ENCODE data around the gene CHRM2. TPM values are rescaled to one million over a fixed set of nuclear protein-coding genes. Genes with fewer than 3 reads are reported as not detected.

Gene CHRM2
- total and polyA plus RNA-seq, 2 of the 8 experiments (the other 6 are each of a cell fraction or from before 2014, with no cell fraction given), result 0.17 to 0.32 TPM

DNA sequence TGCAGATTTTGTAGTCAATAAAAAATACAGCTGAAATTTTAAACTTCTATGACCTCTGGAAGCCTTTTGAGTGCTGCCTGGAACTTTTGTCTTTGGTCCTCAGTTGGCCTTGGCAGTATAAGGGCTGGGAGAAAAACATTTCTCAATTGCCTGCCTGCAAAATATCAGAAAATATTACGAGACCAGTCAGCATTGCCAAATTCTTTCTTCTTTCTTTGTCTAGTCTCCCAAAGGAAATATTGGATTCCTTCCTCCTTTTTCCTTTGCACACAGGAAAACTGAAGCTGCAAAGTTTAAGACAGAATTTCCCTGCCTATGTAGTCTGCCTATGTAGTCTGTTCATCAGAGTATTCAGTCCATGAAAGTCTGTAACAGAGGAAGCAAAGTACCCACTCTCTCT lies 95.9 kb downstream of the CHRM2 start:
- H3K56ac ChIP-seq (replicated peaks; ENCODE audit: insufficient read length, low read depth, low read length), result no peak overlapping the region
- H4K8ac ChIP-seq (ENCODE audit: extremely low read depth, insufficient read depth, low read length), result no peak overlapping the region
- ChIA-PET CTCF (ENCODE audit: partially characterized antibody) (no interaction called here), POLR2A (ENCODE audit: partially characterized antibody) (no interaction called here)
- H2BK12ac ChIP-seq (ENCODE audit: low read depth, low read length), result no peak overlapping the region
- no peak overlapping the region for H3K4me2 ChIP-seq (ENCODE audit: insufficient read depth in 1 of 2, low read depth in 2 of 2, low read length in 2 of 2)
- no peak overlapping the region for H2BK15ac ChIP-seq (ENCODE audit: low read length)
- 92% methylated on average over 1 of the region's 1 CpG; no CpG with 5 or more reads in 1 of the 2 experiments for WGBS, 2 experiments (ENCODE audit: extremely low coverage in 1 of 2, insufficient coverage in 1 of 2, insufficient read length in 1 of 2, insufficient replicate concordance in 2 of 2, low coverage in 1 of 2, low lambda C conversion rate in 2 of 2, missing lambda C conversion rate in 1 of 2)
- no peak overlapping the region for H3K4me3 ChIP-seq (ENCODE audit: extremely low read depth in 1 of 4, insufficient read depth in 2 of 4, low read depth in 3 of 4, low read length in 4 of 4)
- no peak overlapping the region for H4K91ac ChIP-seq (replicated peaks; ENCODE audit: insufficient read length, low read length)
- no peak overlapping the region for H2BK120ac ChIP-seq (replicated peaks; ENCODE audit: low read depth, low read length)
- H3K79me1 ChIP-seq (ENCODE audit: low read depth, low read length), result no peaks in the 10 kb centered on the region
- no peak overlapping the region for H3K23ac ChIP-seq (ENCODE audit: insufficient read length)
- H4K20me1 ChIP-seq (replicated peaks in 1 of 2; ENCODE audit: control insufficient read depth in 1 of 2, insufficient read depth in 2 of 2, low read length in 2 of 2), result no peaks in the 10 kb centered on the region
- no peak overlapping the region for H3K18ac ChIP-seq (ENCODE audit: extremely low read depth, low read length)
- H2BK5ac ChIP-seq (ENCODE audit: low read depth, low read length), result no peak overlapping the region
- H3K14ac ChIP-seq (ENCODE audit: insufficient read length), result no peak overlapping the region
- peaks cover 0 to 2% (median 0%) of the 10 kb centered on the region in 4 experiments; a peak in 1 of 7 replicates for H3K27me3 ChIP-seq (replicated peaks in 1 of 4; ENCODE audit: control insufficient read depth in 3 of 4, extremely low read depth in 1 of 4, insufficient read depth in 3 of 4, low read length in 3 of 4)
- no peak overlapping the region for H3K4ac ChIP-seq (replicated peaks; ENCODE audit: insufficient read length, low read depth, low read length)
- H3K23me2 ChIP-seq (ENCODE audit: low read depth, low read length), result no peaks in the 10 kb centered on the region
- no peak for DNase-seq (ENCODE audit: low read depth in 1 of 2, low spot score in 2 of 2)
- no peak overlapping the region for H3K9ac ChIP-seq (replicated peaks in 1 of 4; ENCODE audit: extremely low read depth in 1 of 4, low read depth in 3 of 4, low read length in 3 of 4)
- FAIRE-seq, result no peak
- no peak overlapping the region for H2BK20ac ChIP-seq (ENCODE audit: low read length)
- no peaks in the 10 kb centered on the region for H3K4me1 ChIP-seq (replicated peaks in 1 of 4; ENCODE audit: control insufficient read depth in 3 of 4, insufficient read depth in 4 of 4, low read length in 3 of 4)
- H3K27ac ChIP-seq (ENCODE audit: low read depth, low read length), result no peak overlapping the region
- no peaks in the 10 kb centered on the region for H3K36me3 ChIP-seq (ENCODE audit: control insufficient read depth in 2 of 4, insufficient read depth in 4 of 4, low read length in 3 of 4)
- no peak overlapping the region for H2AFZ ChIP-seq (ENCODE audit: low read length)
- H3K79me2 ChIP-seq (ENCODE audit: control insufficient read depth in 1 of 2, insufficient read depth in 2 of 2, low read length in 2 of 2), result no peaks in the 10 kb centered on the region
- no peaks in the 10 kb centered on the region for H3K9me3 ChIP-seq (ENCODE audit: insufficient read depth in 2 of 2, low read depth in 1 of 2, low read length in 1 of 2)
- H2AK5ac ChIP-seq (ENCODE audit: low read depth, low read length), result no peak overlapping the region
- no peak overlapping the region for H4K5ac ChIP-seq (ENCODE audit: insufficient read length, low read depth, low read length)
- no peak for TF ChIP-seq POLR2AphosphoS5 (IDR thresholded peaks at IDR 0.05; ENCODE audit: low read depth, low read length)
- TF ChIP-seq NANOG (IDR thresholded peaks at IDR 0.05; ENCODE audit: insufficient read depth, low read depth, low read length, poor library complexity, severe bottlenecking), result no peak
- TF ChIP-seq EZH2 (IDR thresholded peaks at IDR 0.05; ENCODE audit: low read depth, low read length, severe bottlenecking), result no peak
- no peak for TF ChIP-seq SP4 (IDR thresholded peaks at IDR 0.05; ENCODE audit: low read length)
- TF ChIP-seq SP1 (IDR thresholded peaks at IDR 0.05; ENCODE audit: low read depth, low read length), result no peak
- TF ChIP-seq SRF (IDR thresholded peaks at IDR 0.05; ENCODE audit: low read depth, low read length), result no peak
- TF ChIP-seq, protein P1, sequence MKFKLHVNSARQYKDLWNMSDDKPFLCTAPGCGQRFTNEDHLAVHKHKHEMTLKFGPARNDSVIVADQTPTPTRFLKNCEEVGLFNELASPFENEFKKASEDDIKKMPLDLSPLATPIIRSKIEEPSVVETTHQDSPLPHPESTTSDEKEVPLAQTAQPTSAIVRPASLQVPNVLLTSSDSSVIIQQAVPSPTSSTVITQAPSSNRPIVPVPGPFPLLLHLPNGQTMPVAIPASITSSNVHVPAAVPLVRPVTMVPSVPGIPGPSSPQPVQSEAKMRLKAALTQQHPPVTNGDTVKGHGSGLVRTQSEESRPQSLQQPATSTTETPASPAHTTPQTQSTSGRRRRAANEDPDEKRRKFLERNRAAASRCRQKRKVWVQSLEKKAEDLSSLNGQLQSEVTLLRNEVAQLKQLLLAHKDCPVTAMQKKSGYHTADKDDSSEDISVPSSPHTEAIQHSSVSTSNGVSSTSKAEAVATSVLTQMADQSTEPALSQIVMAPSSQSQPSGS (IDR thresholded peaks at IDR 0.05; ENCODE audit: low read length), result no peak
- TF ChIP-seq, protein P2, sequence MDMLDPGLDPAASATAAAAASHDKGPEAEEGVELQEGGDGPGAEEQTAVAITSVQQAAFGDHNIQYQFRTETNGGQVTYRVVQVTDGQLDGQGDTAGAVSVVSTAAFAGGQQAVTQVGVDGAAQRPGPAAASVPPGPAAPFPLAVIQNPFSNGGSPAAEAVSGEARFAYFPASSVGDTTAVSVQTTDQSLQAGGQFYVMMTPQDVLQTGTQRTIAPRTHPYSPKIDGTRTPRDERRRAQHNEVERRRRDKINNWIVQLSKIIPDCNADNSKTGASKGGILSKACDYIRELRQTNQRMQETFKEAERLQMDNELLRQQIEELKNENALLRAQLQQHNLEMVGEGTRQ (IDR thresholded peaks at IDR 0.05; ENCODE audit: low read length), result no peak
- TF ChIP-seq RXRA (IDR thresholded peaks at IDR 0.05; ENCODE audit: insufficient read depth, low read depth, low read length), result no peak
- no peak for TF ChIP-seq JUND (IDR thresholded peaks at IDR 0.05; ENCODE audit: low read length)
- TF ChIP-seq EP300 (IDR thresholded peaks at IDR 0.05; ENCODE audit: borderline replicate concordance in 1 of 2, low read depth in 2 of 2, low read length in 2 of 2), result no peak
- no peak for TF ChIP-seq KDM4A (IDR thresholded peaks at IDR 0.05; ENCODE audit: low read depth, low read length, severe bottlenecking)

Data from H1 (cell line).